GM12878 (cell line): ENCODE results near the gene PTBP3.

Experiments used
- EGR1 ChIP-seq, 2 experiments: IDR thresholded peaks; 1 replicate in 1 of 2; 2 replicates in 1 of 2; pipeline ENCODE4 v1.6.1; 2011 to 2012; ENCODE audit warnings: low read depth in 2 of 2, low read length in 2 of 2, borderline replicate concordance in 1 of 2, mild to moderate bottlenecking in 1 of 2, moderate library complexity in 1 of 2
- EP300 ChIP-seq, 2 experiments: fragments of 150-350 bp in 1 of 2; IDR thresholded peaks; 2 replicates each; pipeline ENCODE4 v1.6.1; 2011 to 2012; ENCODE audit warnings: low read depth in 2 of 2, low read length in 2 of 2, borderline replicate concordance in 1 of 2, improper control_type of control experiment in 1 of 2, inconsistent platforms in 1 of 2; ENCODE audit not compliant: control insufficient read depth in 1 of 2
- MEF2A ChIP-seq: IDR thresholded peaks from 2 replicates; pipeline ENCODE4 v1.6.1; 2011; ENCODE audit warnings: low read depth, mild to moderate bottlenecking, low read length, moderate library complexity; ENCODE audit not compliant: insufficient read depth
- MYC ChIP-seq: IDR thresholded peaks from 2 replicates; pipeline ENCODE4 v1.6.1; 2011; ENCODE audit warnings: mild to moderate bottlenecking, low read length, moderate library complexity, inconsistent platforms; ENCODE audit not compliant: insufficient read depth, insufficient replicate concordance, insufficient read length, severe bottlenecking
- POLR2A ChIP-seq: IDR thresholded peaks from 2 replicates; pipeline ENCODE4 v1.6.1; 2011; ENCODE audit warnings: low read depth, mild to moderate bottlenecking, low read length
- POLR2AphosphoS5 ChIP-seq: IDR thresholded peaks from 2 replicates; pipeline ENCODE4 v1.6.1; 2011; ENCODE audit warnings: mild to moderate bottlenecking, low read length, inconsistent platforms
- SIN3A ChIP-seq: IDR thresholded peaks from 2 replicates; pipeline ENCODE4 v1.6.1; 2012; ENCODE audit warnings: low read depth, low read length, improper control_type of control experiment
- SP1 ChIP-seq: IDR thresholded peaks from one replicate; pipeline ENCODE4 v1.6.1; 2011; ENCODE audit warnings: low read depth, low read length
- TF ChIP-seq, protein P1 (sequence below), 3 experiments: IDR thresholded peaks in 2 of 3; conservative IDR thresholded peaks in 1 of 3; 2 replicates each; pipeline ENCODE4 v1.5.1; 2011; ENCODE audit warnings: low read depth in 3 of 3, low read length in 3 of 3, mild to moderate bottlenecking in 3 of 3, control low read depth in 2 of 3, moderate library complexity in 2 of 3, inconsistent platforms in 1 of 3, mixed read lengths in 1 of 3; ENCODE audit not compliant: control insufficient read depth in 2 of 3, insufficient read depth in 1 of 3; ENCODE audit errors: extremely low read depth in 1 of 3

GRCh38 chr9:112265391-112265790 lies 68.0 kb downstream of the PTBP3 start:
- TF ChIP-seq, protein P1, sequence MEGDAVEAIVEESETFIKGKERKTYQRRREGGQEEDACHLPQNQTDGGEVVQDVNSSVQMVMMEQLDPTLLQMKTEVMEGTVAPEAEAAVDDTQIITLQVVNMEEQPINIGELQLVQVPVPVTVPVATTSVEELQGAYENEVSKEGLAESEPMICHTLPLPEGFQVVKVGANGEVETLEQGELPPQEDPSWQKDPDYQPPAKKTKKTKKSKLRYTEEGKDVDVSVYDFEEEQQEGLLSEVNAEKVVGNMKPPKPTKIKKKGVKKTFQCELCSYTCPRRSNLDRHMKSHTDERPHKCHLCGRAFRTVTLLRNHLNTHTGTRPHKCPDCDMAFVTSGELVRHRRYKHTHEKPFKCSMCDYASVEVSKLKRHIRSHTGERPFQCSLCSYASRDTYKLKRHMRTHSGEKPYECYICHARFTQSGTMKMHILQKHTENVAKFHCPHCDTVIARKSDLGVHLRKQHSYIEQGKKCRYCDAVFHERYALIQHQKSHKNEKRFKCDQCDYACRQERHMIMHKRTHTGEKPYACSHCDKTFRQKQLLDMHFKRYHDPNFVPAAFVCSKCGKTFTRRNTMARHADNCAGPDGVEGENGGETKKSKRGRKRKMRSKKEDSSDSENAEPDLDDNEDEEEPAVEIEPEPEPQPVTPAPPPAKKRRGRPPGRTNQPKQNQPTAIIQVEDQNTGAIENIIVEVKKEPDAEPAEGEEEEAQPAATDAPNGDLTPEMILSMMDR (IDR thresholded peaks at IDR 0.05 in 2 of 3, conservative IDR thresholded peaks at IDR 0.05 in 1 of 3; ENCODE audit: control insufficient read depth in 2 of 3, extremely low read depth in 1 of 3, insufficient read depth in 1 of 3, low read depth in 3 of 3, low read length in 3 of 3) = no peak
- TF ChIP-seq SP1 = no peak
- no peak for TF ChIP-seq SIN3A
- TF ChIP-seq POLR2AphosphoS5 = no peak
- TF ChIP-seq POLR2A = no peak
- TF ChIP-seq MEF2A = no peak
- no peak for TF ChIP-seq EP300 (IDR thresholded peaks at IDR 0.05; ENCODE audit: borderline replicate concordance in 1 of 2, control insufficient read depth in 1 of 2, low read depth in 2 of 2, low read length in 2 of 2)
- TF ChIP-seq EGR1 (IDR thresholded peaks at IDR 0.05; ENCODE audit: borderline replicate concordance in 1 of 2, low read depth in 2 of 2, low read length in 2 of 2) = no peak
- TF ChIP-seq MYC = no peak
